GM19397 (cell line): ENCODE data around the gene MBNL2.

ENCODE experiments used
- ATAC-seq: cut with Tn5 transposase; IDR thresholded peaks from one replicate; pipeline ENCODE4 v1.9.1; 2021; ENCODE audit warnings: mild to moderate bottlenecking, moderate library complexity; ENCODE audit not compliant: unreplicated experiment

MBNL2 gene

DNA sequence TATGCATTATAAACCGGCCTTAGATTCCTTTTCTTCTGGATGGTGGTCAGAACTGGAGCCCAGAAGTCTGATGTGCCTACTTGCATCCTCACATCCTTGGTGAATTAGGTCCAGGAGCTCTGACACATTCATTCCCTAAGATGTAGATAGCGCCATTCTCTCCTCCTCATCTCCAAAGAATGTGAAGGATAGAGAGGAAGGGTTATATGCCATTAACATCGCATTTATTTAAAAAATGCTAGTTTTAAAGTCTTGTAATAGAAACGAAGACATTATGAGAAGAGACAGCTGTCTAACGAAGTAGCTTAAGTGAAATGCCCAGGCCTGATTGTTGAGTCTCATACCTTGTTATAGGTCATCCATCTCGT is 9.7 kb downstream of the MBNL2 start:
- no peak for ATAC-seq

DNA sequence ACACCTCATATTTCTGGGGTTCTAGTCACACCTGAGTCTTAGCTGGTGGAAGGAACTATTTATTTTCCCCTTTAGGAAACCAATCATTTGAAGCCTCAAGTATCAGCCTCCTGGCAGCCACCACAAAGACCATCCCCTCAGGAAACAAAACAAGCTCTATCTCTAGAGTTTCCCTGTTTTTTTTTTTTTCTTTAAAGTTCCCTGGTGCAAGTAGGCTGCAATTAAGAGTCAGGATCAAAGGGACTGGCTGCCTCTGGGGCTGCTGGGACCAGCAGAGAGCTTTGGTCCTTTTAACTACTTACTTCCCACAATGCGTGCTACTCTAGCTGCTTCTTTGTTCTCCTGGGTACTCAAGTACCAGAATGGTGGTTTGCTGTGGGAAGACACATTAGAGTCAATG is 11.4 kb downstream of the MBNL2 start:
- no peak for ATAC-seq

DNA sequence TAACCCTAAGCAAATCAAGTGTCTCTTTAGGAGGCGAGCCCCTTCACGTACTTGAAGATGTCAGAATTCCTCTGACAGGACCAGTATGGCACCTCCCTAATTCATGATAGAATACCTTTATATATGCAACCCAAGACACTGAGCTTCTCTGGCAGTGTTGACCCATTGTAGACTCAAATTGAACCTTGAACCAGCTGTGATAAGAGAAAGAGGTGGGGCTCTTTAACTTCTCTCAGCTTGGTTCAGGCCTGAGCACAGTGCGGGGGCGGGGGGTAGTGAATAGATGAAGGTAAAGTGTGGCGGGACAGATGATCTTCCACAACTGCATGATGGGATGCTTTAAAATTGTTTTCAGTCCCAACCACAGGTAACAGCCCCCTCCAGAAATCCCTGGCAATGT is 12.1 kb downstream of the MBNL2 start:
- no peak for ATAC-seq

DNA sequence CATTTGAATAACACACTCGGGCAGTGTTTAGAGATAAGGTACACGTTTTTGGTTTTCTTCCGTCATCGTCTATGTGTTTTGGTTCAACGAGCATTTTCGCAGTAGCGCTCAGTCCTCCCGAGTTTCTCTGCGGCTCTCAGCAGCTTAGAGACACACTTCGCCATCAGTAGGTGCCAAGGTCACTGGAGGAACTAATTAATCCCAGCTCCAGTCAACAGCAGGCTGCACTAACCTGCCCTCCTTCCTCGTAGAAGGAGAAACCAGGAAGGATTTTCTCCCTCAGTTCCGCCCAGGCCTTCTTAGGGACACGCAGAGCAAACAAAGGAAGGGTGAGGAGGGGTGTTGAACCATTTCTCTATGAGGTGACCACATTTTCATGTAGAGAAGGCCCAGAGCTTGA is 12.6 kb downstream of the MBNL2 start:
- ATAC-seq = no peak

DNA sequence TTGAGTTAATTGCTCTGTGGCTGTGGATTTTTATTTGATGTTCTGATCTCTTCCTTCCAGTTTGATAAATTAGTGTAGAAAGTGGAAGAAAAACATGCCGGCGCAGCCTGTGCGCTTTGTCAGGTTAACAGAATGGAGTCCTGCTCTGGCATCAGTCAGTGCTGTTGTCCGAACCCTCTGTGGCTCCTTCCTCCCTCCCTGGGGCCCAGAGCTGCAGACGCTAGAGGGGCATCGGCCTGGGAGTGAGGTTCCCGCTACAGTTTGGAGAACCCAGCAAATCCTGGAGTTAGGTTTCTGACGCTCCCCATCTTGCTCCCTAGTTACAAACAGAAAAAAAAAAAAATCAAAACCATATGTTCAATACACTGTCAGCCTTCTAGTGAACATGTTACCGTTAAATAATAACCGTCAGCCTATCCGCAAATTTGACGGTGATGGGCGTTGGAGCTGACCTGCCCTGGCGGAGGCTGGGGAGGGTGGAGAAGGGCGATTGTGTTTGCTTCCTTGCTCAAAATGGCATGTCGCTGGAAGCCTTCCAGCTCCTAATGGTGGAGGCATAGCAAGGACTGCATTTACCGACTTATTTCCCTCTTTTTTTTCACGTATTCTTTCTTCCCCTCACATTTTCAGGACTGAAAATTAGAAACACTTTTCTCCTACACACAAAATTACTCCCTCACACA is 13.6 kb downstream of the MBNL2 start:
- no peak for ATAC-seq

DNA sequence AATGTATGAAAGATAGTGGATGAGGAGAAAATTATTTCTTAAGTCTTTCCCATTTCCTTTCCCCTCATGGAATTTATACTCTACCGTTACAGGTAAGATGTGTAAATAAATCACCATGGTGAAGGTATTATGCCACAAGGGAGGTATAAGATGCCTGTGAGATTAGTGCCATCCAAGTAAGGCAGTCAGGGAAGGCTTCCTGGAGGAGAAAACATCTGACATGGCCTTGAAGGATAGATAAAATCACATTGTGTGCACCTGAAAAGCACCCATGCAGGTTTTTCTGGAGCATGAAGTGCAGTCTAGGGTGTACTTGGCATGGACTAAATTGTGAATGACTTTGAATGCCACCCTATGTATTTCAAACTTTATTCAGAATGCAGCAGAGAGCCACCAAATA is 15.3 kb downstream of the MBNL2 start:
- no peak for ATAC-seq

DNA sequence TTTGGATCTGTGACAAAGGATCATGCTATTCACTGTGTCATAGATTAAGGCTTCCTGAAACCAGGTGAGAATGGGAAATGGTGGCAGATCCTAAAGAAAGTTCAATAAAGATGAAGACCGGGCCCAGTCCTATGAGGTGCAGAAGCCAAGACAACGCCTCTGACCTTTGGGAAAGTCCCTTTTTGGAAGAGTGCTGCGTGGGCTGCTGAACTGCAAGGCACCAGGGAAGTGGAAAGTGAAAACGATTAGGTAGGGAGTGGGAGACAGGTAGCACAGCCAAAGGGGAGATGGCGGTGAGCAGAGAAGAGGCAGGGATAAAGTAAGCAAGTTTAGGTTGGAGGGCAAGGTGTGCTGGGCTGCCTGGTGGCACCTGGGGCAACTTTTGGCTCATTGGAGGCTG is 16.3 kb downstream of the MBNL2 start:
- ATAC-seq = no peak

DNA sequence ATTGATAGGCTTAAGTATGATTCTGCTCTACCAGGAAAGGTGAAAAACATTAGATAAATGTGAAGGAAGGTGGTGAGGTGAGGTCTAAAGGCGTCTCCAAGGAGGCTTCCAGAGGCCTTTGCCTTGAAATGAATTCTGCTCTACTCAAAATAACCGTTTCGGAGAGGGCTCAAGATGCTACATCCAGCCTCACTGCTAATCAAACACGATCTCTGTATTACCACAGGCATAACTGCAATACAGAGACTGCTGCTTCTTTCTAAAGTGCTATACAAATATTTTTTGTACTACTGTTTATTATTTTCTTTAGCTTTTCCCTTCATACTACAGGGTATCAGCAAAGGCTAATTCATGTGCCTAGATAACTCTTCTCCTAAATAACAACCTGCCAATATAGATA is 16.8 kb downstream of the MBNL2 start:
- ATAC-seq = no peak

DNA sequence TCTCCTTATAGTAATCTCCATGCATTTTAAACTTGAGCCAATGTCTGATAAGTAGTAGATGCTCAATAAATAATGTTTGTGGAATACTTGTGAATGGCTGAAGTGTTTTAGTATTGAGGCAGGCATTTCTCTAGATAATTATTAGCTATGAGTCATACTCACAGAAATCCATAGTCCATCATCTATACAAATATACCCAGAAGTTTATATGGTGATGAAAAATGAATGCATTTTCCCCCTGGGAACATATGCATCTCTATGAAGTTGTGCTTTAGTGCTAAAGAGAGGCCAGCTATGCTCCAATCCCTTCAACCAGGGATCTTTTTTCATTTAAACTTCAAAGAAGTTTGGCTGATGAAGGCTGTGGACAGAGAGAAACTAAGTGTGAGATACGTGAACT is 17.2 kb downstream of the MBNL2 start:
- ATAC-seq = no peak

DNA sequence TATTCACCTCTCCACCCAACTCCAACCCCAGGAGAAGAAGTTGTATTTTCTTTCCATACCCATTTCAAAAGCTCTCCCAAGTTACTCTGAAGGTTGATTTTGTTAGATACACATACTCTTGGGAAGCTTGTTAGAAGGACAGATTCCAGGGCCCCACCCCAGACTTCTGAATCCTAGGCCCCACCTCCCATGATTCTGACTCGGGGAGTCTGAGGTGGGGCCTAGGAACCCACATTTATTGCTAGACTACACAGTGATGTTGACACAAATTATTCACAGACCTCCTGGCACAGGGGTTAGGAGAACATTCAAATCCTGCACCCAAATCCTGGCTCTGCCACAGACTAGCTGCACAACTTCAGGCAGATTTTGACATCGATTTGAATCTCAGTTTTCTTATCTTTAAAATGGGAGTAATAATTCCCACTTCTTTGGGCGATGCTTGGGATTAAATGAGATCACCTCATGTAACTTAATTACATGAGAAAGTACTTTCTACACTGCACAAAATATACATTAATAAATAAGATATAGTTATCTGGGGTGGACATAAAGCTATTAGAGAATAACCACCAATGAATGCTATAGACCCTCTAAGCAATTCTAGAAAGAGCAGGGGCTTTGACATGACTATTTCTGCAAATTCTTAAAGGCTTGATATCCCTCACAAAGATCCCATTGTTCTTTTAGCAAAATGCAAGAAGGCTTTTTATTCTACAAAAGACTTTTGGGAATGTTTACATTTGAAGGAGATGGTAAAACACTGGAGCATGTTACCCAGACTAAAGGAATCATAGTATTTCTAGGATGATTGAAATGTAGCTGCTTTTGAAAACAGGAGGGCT is 18.0 kb downstream of the MBNL2 start:
- no peak for ATAC-seq

DNA sequence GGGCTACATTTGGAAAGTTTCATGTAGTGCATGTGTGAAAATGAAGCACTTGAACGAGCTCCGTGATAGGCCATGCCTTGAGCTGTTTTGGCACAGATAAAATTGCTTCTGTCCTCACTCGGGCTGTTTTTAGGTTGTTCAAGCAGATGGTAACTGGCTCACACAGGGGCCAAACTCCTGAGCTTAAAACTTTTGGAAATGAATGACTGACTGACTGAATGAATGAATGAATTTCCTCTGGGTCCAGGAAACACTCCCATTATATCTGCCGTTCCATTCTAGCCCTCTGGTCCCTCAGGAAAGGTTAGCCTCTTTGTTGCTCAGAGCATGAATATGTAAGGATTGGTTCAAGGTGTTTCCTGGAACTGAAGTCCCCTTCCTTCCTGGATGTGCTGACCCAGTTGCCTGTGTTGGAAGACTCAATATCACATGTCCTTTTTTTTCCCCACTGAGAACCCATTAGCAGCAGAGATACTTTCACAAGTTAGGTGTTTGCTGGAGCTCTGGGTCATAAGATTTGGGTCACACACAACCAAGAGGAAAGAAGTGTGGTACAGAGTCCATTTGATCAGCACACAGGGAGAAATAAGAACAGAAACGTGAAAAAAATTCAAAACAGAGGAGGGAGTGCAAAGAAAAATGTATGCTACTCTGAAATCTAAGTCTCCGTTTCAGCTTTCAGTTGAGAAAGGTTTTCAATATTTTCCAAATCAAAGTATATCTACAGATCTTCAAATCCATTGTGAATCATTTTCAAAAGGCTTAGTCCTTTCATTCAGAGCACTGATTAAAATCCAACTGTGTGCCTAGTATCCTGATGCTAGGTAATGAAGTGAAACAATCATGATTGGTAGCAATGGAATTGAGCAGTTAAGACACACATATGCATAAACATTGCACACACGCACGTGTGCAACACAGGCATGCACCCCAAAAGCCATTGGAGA is 18.9 kb downstream of the MBNL2 start:
- ATAC-seq = no peak

DNA sequence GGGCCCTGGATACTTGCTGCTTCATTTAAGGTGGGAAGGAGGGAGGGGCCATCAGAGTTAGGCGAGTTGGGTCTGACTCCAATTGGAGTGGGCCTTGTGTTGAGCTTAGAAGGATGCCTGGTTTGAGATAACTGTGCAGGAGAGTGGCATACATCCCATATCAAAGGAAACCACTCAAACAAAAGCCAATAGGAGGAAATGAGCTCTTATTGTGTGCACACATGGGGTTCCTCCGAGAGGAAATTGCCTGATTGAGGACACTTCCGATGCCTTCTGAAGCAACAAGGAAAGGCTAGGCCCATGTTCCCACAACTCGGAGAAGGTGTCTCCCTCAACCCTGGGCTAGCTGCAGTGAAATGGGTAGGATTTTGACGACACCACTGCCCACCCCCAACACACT is 19.6 kb downstream of the MBNL2 start:
- no peak for ATAC-seq

DNA sequence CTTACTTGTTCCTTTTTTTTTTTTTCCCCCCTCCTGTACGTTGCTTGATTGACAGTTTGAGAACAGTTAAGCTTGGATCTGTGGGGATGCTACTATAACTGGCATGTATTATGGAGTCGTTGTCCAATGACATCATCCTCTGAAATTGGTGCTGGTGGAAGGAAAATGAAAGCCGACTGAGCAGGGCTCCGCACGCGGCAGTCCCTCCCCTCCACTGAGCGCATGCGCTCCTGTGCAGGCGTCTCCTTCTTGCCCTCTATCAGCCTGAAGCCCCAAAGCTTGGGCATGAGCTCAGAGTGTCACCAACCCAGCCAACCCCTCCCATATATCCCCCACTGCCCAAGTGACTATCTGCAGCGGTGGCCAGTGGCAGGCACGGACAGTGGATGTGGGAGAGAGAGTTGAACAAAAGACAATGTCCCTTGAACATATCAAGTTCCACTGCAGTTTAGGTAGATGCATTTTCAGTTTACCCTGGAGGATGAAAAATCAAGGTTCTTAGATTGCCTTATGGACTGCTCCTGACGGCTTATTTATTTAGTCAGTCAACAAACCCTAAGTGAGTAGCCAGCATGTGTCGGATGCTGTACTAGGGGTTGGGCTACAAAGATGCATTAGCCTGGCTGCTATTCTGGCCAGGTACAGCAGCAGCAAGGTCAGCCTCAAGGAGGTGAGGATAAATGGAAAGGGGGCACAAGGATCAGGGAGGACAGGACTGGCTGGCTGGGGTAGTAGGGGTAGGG is 20.8 kb downstream of the MBNL2 start:
- ATAC-seq = no peak

DNA sequence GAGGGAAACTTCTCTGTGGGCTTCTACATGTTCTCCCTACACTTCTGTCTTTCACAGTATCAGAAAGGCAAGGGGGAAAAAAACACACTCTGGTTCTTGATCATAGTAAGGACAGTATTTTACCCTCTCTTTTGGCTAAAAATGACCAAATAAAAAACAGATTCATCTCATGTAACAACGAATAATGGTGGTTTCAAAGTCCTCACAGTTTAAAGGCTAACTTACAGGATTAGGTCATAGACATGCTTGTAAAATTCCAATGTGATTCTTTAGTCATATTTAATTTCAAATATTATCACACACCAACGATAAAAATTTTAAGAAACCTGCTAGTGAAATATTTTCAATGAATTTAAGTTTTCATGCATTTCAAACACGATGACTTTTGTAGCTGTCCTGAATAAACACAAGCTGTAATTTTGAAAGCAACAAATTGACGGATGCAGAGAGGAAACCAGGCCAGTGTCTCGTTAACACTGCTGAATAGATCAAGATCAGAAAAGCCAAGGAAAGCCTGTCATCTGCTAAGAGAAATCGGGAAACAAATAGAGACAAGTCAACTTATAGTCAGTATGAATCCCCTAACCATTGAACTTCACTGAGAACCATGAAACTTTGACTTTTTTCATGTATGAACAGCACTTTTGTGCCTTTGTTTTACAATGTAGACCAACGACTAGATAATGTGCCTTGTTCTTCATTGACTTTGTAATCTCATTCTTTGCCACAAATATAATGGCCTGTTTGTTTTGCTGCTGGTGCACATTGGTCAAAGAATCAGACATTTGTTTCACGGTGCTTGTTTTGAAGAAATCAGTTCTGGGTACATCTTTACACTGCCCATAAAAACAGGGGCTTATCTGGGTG is 22.0 kb downstream of the MBNL2 start:
- no peak for ATAC-seq

DNA sequence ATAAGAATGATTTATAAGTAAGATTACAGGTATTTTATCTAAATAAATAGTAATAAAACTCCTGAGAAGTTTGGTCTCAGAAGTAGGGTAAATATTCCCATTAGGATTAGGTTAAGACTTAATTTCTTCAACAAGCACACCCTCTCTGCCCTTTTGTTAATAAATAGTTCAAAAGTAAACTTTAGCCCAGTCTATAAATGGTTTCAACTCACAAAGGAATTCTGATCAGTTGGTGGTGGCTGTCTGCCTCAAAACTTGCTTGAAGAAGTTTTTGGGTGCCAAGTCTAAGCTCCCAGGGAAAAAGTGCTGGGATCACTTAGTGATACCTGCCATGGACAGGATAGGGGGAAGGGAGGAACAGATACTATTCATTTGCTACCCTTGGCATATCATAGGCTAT is 22.9 kb downstream of the MBNL2 start:
- ATAC-seq = no peak

DNA sequence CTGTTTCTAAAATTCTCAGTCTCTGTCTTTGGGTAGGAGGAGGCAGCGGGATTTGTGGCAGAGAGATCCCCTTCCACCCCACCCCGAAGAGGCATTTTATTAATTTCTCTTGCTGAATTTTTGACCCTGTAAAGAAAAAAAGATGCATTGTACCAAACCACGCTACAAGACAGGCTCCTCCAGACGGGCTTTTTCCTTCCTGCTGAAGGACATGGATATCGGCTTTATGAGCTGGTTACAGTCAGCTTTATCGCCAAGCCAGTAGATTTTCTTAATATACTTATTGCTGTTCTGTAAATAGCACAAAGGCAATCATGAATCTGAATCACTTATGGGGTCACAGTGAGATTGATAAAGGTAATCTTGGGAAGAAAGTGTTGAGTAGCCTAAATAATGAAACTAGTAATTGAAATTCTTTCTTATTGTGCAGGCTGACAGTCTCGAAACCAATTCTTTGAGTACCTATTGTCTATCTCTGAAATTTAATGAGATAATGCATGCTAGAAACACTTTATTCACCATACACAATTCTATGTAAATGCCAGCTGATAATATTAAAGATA is 24.5 kb downstream of the MBNL2 start:
- ATAC-seq = no peak

DNA sequence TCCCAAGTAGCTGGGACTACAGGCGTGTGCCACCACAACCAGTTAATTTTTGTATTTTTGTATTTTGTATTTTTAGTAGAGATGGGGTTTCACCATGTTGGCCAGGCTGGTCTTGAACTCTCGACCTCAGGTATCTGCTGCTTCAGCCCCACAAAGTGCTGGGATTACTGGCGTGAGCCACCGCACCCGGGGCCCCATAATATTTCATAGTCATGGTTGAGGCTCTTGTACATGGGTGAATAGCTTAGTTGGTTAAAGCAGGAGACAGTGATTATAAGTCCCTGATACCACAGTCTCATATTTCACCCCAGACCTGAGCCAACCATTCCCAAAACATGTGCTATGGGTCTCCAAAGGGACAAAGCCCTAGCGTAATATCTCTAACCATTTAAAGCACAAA is 26.1 kb downstream of the MBNL2 start:
- no peak for ATAC-seq

DNA sequence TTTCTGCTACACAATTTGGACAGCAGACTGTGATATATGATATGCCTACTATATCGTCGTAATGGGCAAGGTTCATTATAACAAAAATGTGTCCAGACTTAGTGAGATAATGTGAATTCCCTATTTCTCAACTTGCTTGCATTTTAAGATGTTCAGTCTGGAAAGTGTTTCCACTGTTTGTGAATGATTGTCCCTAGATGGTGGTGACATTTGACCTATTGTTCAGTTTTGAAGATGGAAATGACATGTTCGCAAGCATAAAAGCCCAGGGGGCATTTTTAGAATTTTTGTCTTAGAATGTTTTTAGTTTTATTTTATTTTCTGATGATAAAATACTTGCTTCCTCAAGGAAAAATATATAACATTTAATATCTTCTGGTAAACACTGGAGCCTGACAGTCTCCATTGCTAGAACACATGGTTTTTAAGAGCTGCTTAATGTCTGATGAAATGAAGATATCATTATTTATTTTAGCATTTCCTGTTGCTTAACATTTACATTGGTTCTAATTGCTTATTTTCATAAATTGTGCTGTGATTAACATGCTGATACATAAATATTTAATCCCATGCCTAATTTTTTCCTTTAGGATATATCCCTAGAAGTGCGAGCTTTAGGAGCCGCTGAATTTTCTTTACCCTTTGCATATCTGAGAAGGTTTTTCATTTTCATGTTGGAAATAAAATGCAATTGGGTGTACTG is 27.1 kb downstream of the MBNL2 start:
- no peak for ATAC-seq
